SU-DHL-6 (cell line): Measurements from ENCODE around the gene COL23A1.

Source experiments
- CTCF ChIP-seq: fragments of 200-600 bp; sonication (generic); IDR thresholded peaks from one replicate; pipeline ENCODE4 v1.5.1; 2017; ENCODE audit warnings: antibody characterized with exemption, mild to moderate bottlenecking, low read length, moderate library complexity; ENCODE audit not compliant: insufficient read depth, poor library complexity, severe bottlenecking
- EZH2phosphoT487 ChIP-seq: fragments of 200-600 bp; sonication (generic), shearing (Covaris generic); conservative IDR thresholded peaks from 2 replicates; pipeline ENCODE4 v1.6.1; 2018; ENCODE audit warnings: mild to moderate bottlenecking, antibody characterized with exemption, low read length, moderate library complexity, mixed read lengths

GRCh38 chr5:178191661-178192060 lies 398.5 kb downstream of the COL23A1 start:
- TF ChIP-seq EZH2phosphoT487: no peak
- no peak for TF ChIP-seq CTCF
